Measurements from ENCODE around the gene PPIF.

Gene PPIF

GRCh38 chr10:79376078-79376628, 28.9 kb downstream of the PPIF start:
- DNase-seq: no peak

- DNase-seq: no peak
These were observed 29.7 kb downstream of the PPIF start for GRCh38 chr10:79376751-79377556.

- DNase-seq: no peak
These were observed 30.5 kb downstream of the PPIF start for GRCh38 chr10:79377557-79378382.

GRCh38 chr10:79378383-79378646, 31.0 kb downstream of the PPIF start:
- DNase-seq: no peak

GRCh38 chr10:79378647-79379511, 31.6 kb downstream of the PPIF start:
- DNase-seq: no peak

- DNase-seq: no peak
These were observed 32.3 kb downstream of the PPIF start for GRCh38 chr10:79379512-79380124.

- DNase-seq: no peak
These were observed 33.1 kb downstream of the PPIF start for GRCh38 chr10:79380125-79380945.

- no peak for DNase-seq
These were observed 33.9 kb downstream of the PPIF start for GRCh38 chr10:79380946-79381721.

GRCh38 chr10:79381804-79382221, 34.5 kb downstream of the PPIF start:
- no peak for DNase-seq

GRCh38 chr10:79382491-79382941, 35.2 kb downstream of the PPIF start:
- DNase-seq: no peak

GRCh38 chr10:79383974-79384606, 36.8 kb downstream of the PPIF start:
- DNase-seq: no peak

- no peak for DNase-seq
These were observed 37.6 kb downstream of the PPIF start for GRCh38 chr10:79384773-79385391.

GRCh38 chr10:79385392-79385795, 38.1 kb downstream of the PPIF start:
- no peak for DNase-seq

GRCh38 chr10:79385804-79386531, 38.7 kb downstream of the PPIF start:
- DNase-seq: no peak

- no peak for DNase-seq
These were observed 39.6 kb downstream of the PPIF start for GRCh38 chr10:79386637-79387465.

GRCh38 chr10:79387466-79387973, 40.3 kb downstream of the PPIF start:
- no peak for DNase-seq

GRCh38 chr10:79387974-79388850, 40.9 kb downstream of the PPIF start:
- DNase-seq: no peak

All from NCI-H2171 treated with DMSO at 0.1 percent for 48 hours (cell line).